Peyer's patch (tissue), 4 donors: ENCODE data around the gene ACP1.

Experiments
- POLR2A ChIP-seq, 2 donors: fragments of 450-650 bp; IDR thresholded peaks; one replicate each; pipeline ENCODE4 v1.5.1; 2017; ENCODE audit warnings: antibody characterized with exemption in 2 of 2, mild to moderate bottlenecking in 2 of 2, moderate library complexity in 2 of 2
- TF ChIP-seq, protein P1 (sequence below), 6 experiments: fragments of 450-650 bp in 4 of 6; fragments of 200-600 bp in 2 of 6; sonication (generic) in 1 of 6; IDR thresholded peaks; one replicate each; pipeline ENCODE4 v1.5.1; 2017 to 2019; ENCODE audit warnings: antibody characterized with exemption in 6 of 6, mild to moderate bottlenecking in 3 of 6, moderate library complexity in 1 of 6

DNA sequence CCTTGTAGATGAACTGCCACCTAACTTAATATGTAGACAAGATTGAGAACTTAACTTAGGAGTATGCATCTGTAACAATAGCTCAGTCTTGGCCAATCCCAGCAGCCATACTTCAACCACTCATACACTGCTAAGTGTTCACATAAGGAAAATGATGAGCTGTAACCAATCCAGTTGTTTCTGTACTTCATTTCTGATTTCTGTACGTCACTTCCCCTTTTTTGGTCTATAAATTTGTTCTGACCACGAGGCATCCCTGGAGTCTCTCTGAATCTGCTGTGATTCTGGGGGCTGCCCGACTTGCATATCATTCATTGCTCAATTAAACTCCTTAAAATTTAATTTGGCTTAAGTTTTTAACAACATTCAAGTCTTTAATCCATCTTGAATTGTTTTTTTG lies 7.3 kb upstream of the ACP1 start:
- TF ChIP-seq, protein P1, sequence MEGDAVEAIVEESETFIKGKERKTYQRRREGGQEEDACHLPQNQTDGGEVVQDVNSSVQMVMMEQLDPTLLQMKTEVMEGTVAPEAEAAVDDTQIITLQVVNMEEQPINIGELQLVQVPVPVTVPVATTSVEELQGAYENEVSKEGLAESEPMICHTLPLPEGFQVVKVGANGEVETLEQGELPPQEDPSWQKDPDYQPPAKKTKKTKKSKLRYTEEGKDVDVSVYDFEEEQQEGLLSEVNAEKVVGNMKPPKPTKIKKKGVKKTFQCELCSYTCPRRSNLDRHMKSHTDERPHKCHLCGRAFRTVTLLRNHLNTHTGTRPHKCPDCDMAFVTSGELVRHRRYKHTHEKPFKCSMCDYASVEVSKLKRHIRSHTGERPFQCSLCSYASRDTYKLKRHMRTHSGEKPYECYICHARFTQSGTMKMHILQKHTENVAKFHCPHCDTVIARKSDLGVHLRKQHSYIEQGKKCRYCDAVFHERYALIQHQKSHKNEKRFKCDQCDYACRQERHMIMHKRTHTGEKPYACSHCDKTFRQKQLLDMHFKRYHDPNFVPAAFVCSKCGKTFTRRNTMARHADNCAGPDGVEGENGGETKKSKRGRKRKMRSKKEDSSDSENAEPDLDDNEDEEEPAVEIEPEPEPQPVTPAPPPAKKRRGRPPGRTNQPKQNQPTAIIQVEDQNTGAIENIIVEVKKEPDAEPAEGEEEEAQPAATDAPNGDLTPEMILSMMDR (IDR thresholded peaks at IDR 0.05), result no peak
- no peak for TF ChIP-seq POLR2A (IDR thresholded peaks at IDR 0.05)
